GM13976 (cell line): ENCODE results near the gene TTC9.

ENCODE experiments used
- DNase-seq: peaks from one replicate; pipeline ENCODE4 v3.0.0; 2012; ENCODE audit warnings: low spot score
- in situ Hi-C: fragments of 300-500 bp; cut with MboI; formaldehyde crosslinking; loops from one replicate; pipeline ENCODE4 v1.12.0; 2022; ENCODE audit warnings: low sequenced_read_pairs, mixed read lengths, inconsistent platforms; ENCODE audit not compliant: unreplicated experiment
- TF ChIP-seq, protein P1 (sequence below): IDR thresholded peaks from 2 replicates; pipeline ENCODE4 v1.5.1; 2012; ENCODE audit warnings: borderline replicate concordance, mild to moderate bottlenecking; ENCODE audit not compliant: insufficient read depth; ENCODE audit errors: extremely low read depth, missing control alignments, control extremely low read depth

Gene TTC9

DNA sequence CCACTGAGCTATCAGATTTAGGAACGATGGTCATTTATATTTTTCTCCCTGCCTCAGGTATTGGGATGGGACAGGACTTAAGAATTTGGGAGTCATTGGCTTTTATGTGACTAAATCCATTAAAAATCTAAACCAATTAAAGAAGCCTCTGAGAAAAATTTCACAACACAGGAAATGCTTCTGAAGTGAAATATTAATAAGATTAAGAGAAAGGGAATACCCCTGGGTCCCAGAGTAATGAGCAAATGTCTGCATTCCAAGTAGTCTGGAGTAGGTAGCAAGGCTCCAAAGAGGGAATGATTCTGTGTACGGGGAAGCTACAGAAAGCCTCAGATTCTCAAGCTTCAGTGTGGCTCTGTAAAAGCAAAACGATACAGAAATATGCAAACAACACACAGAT lies 40.6 kb upstream of the TTC9 start:
- in situ Hi-C loops, result no loop called here
- TF ChIP-seq, protein P1, sequence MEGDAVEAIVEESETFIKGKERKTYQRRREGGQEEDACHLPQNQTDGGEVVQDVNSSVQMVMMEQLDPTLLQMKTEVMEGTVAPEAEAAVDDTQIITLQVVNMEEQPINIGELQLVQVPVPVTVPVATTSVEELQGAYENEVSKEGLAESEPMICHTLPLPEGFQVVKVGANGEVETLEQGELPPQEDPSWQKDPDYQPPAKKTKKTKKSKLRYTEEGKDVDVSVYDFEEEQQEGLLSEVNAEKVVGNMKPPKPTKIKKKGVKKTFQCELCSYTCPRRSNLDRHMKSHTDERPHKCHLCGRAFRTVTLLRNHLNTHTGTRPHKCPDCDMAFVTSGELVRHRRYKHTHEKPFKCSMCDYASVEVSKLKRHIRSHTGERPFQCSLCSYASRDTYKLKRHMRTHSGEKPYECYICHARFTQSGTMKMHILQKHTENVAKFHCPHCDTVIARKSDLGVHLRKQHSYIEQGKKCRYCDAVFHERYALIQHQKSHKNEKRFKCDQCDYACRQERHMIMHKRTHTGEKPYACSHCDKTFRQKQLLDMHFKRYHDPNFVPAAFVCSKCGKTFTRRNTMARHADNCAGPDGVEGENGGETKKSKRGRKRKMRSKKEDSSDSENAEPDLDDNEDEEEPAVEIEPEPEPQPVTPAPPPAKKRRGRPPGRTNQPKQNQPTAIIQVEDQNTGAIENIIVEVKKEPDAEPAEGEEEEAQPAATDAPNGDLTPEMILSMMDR, result no peak
- no peak for DNase-seq

DNA sequence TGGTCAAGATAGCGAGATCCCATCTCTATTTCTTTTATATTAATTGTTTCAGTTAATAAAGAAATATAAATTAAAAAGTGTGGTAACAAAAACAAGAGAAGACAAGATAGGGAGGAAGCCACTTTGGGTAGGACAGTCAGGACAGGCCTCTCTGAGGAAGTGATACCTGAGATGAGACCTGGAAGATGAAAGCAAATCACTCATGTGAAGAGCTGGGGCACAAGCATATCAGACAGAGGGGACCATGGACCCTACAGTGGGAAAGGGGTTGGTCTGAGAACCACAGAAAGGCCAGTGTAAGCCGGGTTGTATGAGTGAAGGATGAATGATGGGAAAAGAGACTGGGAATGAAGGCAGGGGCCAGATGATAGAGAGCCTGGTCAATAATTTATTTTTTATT lies 39.5 kb upstream of the TTC9 start:
- TF ChIP-seq, protein P1, result no peak
- DNase-seq, result peak; percentile 34
- in situ Hi-C loops, result no loop called here

DNA sequence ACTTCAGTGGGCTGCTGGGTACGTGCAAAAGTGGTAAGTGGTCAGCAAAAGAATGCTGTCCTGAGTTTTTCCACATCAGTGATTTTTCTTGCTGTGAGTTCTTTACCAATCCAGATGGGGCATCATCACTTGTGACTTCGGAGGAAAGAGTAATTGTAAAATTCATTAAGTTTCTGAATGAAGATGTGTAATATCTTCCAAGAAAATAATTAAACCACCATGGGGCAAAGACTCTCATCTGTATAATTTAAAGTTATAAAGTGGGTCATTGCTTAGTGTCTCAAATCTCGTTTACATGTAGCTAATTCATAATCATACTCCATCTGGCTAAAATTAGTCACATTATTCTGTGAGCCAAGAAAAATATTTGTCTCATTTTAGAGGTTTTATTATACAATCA lies 30.5 kb upstream of the TTC9 start:
- in situ Hi-C loops, result no loop called here
- TF ChIP-seq, protein P1, result no peak
- no peak for DNase-seq

DNA sequence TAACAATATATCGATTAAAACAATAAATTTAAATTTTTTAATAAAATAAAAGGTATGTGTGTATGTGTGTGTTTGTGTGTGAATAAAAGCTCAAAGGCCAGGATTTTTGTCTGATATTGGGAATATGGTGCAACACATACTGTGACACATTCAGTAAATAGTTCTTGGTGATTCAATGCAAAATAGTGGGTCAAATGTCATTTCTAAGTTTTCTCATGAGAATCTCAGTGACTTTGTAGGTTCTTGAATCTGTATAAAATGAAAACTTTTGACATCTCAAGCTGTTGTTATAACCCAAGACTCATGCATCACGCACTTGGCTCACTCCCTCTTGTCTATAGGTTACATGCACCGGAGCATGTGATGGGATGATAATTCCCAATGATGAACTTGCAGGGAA lies 25.1 kb upstream of the TTC9 start:
- in situ Hi-C loops, result no loop called here
- no peak for DNase-seq
- TF ChIP-seq, protein P1, result no peak

DNA sequence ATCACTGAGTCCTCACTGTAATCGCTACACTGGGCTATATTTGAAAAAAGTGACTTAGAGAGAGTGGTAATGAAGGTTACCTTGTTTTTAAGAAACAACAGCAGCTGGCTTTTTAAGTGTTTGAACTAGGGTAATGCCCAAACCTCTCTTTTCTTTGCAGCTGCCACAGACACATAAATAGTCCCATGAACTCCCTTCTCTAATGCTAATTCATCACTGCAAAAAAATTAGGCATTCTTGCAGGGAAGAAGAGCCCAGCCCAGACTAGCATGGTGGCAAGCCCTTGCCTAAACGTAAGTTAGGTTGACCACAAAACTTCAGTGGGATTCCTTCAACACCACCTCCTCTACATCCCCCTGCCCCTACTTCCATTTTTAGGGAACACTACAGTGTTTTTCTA lies 23.4 kb upstream of the TTC9 start:
- no peak for DNase-seq
- TF ChIP-seq, protein P1, result no peak
- in situ Hi-C loops, result no loop called here

DNA sequence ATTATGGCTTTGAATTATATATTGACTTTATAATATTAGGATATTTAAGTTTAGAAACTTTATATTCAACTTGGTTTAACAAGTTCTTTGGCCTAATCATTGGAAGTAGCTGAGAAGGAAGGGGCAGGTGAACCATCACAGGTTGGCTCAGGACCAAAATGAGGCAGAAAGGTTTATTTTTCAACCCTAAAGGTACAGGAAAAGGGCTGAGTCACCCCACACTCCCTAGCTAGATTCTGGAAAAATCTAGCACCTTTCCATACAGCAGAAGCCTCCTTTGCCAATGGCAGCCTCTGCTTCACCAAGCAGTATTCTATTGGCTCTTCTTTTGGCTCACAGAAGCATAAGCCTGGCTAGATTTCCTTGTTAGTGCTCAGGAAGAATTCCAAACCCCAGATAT lies 22.0 kb upstream of the TTC9 start:
- TF ChIP-seq, protein P1, result no peak
- in situ Hi-C loops, result loop anchor here (10.0 kb wide), 2 partner anchors 195 to 355 kb away; no protein-coding TSS in a partner anchor
- DNase-seq, result no peak
